ENCODE data around the gene TMEM120A.
"Not testable (repeated sequence)": the region's sequence is repeated elsewhere in the genome, so short reads cannot be mapped to it uniquely, and the experiment has no call there.

Gene TMEM120A

DNA sequence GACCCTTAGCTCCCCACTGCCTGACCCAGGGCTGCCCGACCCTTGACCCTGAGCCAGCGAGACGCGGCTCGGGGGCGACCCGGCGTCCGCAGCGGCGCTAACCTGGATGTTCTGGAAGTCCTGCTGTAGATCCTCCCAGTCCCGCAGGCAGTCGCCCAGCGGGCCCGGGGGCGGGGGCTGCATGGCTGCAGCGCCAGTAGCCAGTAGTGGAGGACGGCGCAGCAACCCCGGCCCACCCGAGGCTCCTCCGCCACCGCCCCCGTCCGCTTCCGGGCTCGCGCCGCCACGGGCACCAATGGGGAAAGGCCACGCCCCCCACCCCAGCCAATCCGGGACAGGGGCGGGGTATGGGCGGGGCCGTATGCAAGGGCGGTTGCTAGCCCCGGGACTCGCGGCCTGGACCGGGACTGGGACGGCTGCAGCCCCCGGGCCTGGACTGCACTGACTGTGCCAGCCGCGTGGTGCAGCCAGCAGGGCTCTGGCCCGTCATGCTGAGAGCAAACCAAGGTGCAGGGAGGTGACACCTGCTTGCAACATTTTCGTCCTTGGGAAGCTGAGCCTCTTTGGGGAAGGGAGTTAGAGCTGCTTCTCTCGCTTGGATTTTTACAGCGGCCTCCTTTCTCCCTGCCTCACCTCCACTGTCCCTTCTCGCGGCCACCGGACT, at the start of gene TMEM120A:
Gene TMEM120A (minus strand): TSS at position 208 of the 664 bp plus-strand sequence. CDS start 25 bp downstream, at position 183.
- H3K27ac ChIP-seq (ENCODE audit: low read length), result peak within 1 kb of the TSS; percentile 56

GRCh38 chr7:76040126-76040525, 45.7 kb upstream of the TMEM120A start:
- Histone ChIP-seq H3K9ac (ENCODE audit: low read length) (no peak overlapping the region), H3K4me3 (ENCODE audit: low read length) (no peak overlapping the region), H3K27me3 (ENCODE audit: control insufficient read depth, insufficient read depth, low read length) (no peaks in the 10 kb centered on the region), H3K4me1 (ENCODE audit: control insufficient read depth, low read depth, low read length) (no peaks in the 10 kb centered on the region), H3K9me3 (ENCODE audit: control insufficient read depth, low read depth, low read length) (no peaks in the 10 kb centered on the region), H3K27ac (ENCODE audit: low read length) (no peak overlapping the region), H3K36me3 (ENCODE audit: control insufficient read depth, low read depth, low read length) (no peaks in the 10 kb centered on the region)

More for the DNA sequence above, at the start of gene TMEM120A:
- Histone ChIP-seq H3K4me1 (ENCODE audit: control insufficient read depth, low read depth, low read length) (peaks cover 13% of the 10 kb centered on the region), H3K4me3 (ENCODE audit: low read length) (peak within 1 kb of the TSS; percentile 65), H3K27me3 (ENCODE audit: control insufficient read depth, insufficient read depth, low read length) (no peaks in the 10 kb centered on the region), H3K9me3 (ENCODE audit: control insufficient read depth, low read depth, low read length) (no peaks in the 10 kb centered on the region), H3K36me3 (ENCODE audit: control insufficient read depth, low read depth, low read length) (no peaks in the 10 kb centered on the region), H3K9ac (ENCODE audit: low read length) (peak within 1 kb of the TSS; percentile 54)

GRCh38 chr7:76037310-76037709, 42.9 kb upstream of the TMEM120A start:
- Histone ChIP-seq H3K27ac (ENCODE audit: low read length) (no peak overlapping the region), H3K27me3 (ENCODE audit: control insufficient read depth, insufficient read depth, low read length) (no peaks in the 10 kb centered on the region), H3K9me3 (ENCODE audit: control insufficient read depth, low read depth, low read length) (no peaks in the 10 kb centered on the region), H3K4me3 (ENCODE audit: low read length) (no peak overlapping the region), H3K36me3 (ENCODE audit: control insufficient read depth, low read depth, low read length) (no peaks in the 10 kb centered on the region), H3K9ac (ENCODE audit: low read length) (no peak overlapping the region), H3K4me1 (ENCODE audit: control insufficient read depth, low read depth, low read length) (no peaks in the 10 kb centered on the region)

- Histone ChIP-seq H3K4me1 (ENCODE audit: control insufficient read depth, low read depth, low read length) (no peaks in the 10 kb centered on the region), H3K36me3 (ENCODE audit: control insufficient read depth, low read depth, low read length) (no peaks in the 10 kb centered on the region), H3K27me3 (ENCODE audit: control insufficient read depth, insufficient read depth, low read length) (no peaks in the 10 kb centered on the region), H3K27ac (ENCODE audit: low read length) (no peak overlapping the region), H3K9ac (ENCODE audit: low read length) (no peak overlapping the region), H3K4me3 (ENCODE audit: low read length) (no peak overlapping the region), H3K9me3 (ENCODE audit: control insufficient read depth, low read depth, low read length) (no peaks in the 10 kb centered on the region)
Measured at GRCh38 chr7:76031964-76032363, 37.6 kb upstream of the TMEM120A start.

DNA sequence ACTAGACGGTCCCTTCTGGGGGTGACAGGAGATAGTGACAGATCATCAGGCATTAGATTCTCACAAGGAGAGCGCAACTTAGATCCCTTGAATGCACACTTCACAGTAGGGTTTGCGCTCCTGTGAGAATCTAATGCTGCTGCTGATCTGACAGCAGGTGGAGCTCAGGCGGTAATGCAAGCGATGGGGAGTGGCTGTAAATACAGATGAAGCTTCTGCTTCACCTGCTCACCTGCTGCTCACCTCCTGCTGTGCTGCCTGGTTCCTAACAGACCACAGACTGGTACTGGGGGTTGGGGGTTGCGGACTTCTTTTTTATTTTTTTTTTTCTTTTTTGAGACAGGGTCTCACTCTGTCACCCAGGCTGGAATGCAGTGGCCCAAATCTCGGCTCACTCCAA, 35.3 kb upstream of the TMEM120A start:
- H3K9me3 ChIP-seq (ENCODE audit: control insufficient read depth, low read depth, low read length); H3K36me3 ChIP-seq (ENCODE audit: control insufficient read depth, low read depth, low read length); H3K4me1 ChIP-seq (ENCODE audit: control insufficient read depth, low read depth, low read length); H3K27me3 ChIP-seq (ENCODE audit: control insufficient read depth, insufficient read depth, low read length); H3K4me3 ChIP-seq (ENCODE audit: low read length); H3K9ac ChIP-seq (ENCODE audit: low read length); H3K27ac ChIP-seq (ENCODE audit: low read length): not testable (repeated sequence)

DNA sequence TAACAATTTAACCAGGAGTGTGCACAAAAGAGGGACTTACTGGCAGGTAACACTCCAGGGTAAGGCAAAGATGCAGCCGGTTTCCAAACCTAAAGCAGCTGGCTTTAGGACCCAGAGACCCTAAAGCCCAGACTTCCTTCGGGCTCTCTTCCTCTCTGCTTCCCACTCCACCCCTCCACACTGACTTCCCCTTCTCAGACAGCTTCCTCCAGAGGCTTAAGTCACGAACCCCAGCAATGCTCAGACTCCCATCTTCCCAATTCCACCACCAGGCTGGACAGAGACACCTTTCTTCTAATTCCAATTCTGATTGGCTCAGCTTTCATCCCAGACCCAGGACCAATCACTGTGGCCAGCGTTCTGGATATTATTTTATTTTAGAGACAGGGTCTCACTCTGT, 28.6 kb upstream of the TMEM120A start:
- Histone ChIP-seq H3K9me3 (ENCODE audit: control insufficient read depth, low read depth, low read length) (no peaks in the 10 kb centered on the region), H3K4me1 (ENCODE audit: control insufficient read depth, low read depth, low read length) (no peaks in the 10 kb centered on the region), H3K4me3 (ENCODE audit: low read length) (no peak overlapping the region), H3K36me3 (ENCODE audit: control insufficient read depth, low read depth, low read length) (peaks cover 5% of the 10 kb centered on the region), H3K9ac (ENCODE audit: low read length) (no peak overlapping the region), H3K27ac (ENCODE audit: low read length) (no peak overlapping the region), H3K27me3 (ENCODE audit: control insufficient read depth, insufficient read depth, low read length) (no peaks in the 10 kb centered on the region)

DNA sequence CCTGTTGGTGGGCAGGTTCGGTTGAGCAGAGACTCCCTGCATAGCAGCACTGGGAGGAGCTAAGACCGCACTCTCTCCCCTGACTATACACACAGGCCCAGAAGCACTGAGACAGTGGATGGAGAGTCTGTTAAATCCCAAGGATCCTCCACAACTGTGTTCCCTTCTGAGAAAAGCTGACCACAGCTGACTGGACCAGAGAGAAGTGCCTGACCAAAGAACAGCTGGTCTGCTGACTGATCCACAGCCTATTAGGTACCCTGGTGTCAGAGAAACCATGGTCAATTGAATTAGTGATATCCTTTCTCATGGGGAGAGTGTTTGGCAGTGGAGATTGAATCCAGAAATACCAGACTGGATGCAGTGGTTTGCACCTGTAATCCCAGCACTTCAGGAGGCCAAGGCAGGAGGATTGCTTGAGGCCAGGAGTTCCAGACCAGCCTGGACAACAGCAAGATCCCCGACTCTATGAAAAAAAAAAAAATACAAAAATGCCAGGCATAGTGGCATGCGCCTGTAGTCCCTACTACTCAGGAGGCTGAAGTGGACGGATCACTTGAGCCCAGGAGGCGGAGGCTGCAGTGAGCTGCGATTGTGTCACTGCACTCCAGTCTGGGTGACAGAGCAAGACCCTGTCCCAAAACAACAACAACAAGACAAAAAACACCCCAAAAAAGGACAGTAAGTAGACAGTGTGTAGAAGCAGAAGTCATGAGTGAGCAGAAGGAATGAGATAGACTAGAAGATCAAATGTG, 27.8 kb upstream of the TMEM120A start:
- no peak overlapping the region for H3K27ac ChIP-seq (ENCODE audit: low read length)
- H3K4me1 ChIP-seq (ENCODE audit: control insufficient read depth, low read depth, low read length), result no peaks in the 10 kb centered on the region
- H3K27me3 ChIP-seq (ENCODE audit: control insufficient read depth, insufficient read depth, low read length), result no peaks in the 10 kb centered on the region
- no peak overlapping the region for H3K9ac ChIP-seq (ENCODE audit: low read length)
- no peaks in the 10 kb centered on the region for H3K9me3 ChIP-seq (ENCODE audit: control insufficient read depth, low read depth, low read length)
- no peak overlapping the region for H3K4me3 ChIP-seq (ENCODE audit: low read length)
- peaks cover 5% of the 10 kb centered on the region for H3K36me3 ChIP-seq (ENCODE audit: control insufficient read depth, low read depth, low read length)

- no peak overlapping the region for H3K4me3 ChIP-seq (ENCODE audit: low read length)
Measured at GRCh38 chr7:76020031-76020714, 25.8 kb upstream of the TMEM120A start.

GRCh38 chr7:76018520-76018919, 24.1 kb upstream of the TMEM120A start:
- H3K27me3 ChIP-seq (ENCODE audit: control insufficient read depth, insufficient read depth, low read length); H3K4me1 ChIP-seq (ENCODE audit: control insufficient read depth, low read depth, low read length); H3K36me3 ChIP-seq (ENCODE audit: control insufficient read depth, low read depth, low read length); H3K4me3 ChIP-seq (ENCODE audit: low read length); H3K27ac ChIP-seq (ENCODE audit: low read length); H3K9me3 ChIP-seq (ENCODE audit: control insufficient read depth, low read depth, low read length); H3K9ac ChIP-seq (ENCODE audit: low read length): not testable (repeated sequence)

More at GRCh38 chr7:76020031-76020714, 25.8 kb upstream of the TMEM120A start:
- Histone ChIP-seq H3K27ac (ENCODE audit: low read length) (no peak overlapping the region), H3K36me3 (ENCODE audit: control insufficient read depth, low read depth, low read length) (peaks cover 5% of the 10 kb centered on the region), H3K9me3 (ENCODE audit: control insufficient read depth, low read depth, low read length) (no peaks in the 10 kb centered on the region), H3K9ac (ENCODE audit: low read length) (no peak overlapping the region), H3K27me3 (ENCODE audit: control insufficient read depth, insufficient read depth, low read length) (no peaks in the 10 kb centered on the region), H3K4me1 (ENCODE audit: control insufficient read depth, low read depth, low read length) (no peaks in the 10 kb centered on the region)

DNA sequence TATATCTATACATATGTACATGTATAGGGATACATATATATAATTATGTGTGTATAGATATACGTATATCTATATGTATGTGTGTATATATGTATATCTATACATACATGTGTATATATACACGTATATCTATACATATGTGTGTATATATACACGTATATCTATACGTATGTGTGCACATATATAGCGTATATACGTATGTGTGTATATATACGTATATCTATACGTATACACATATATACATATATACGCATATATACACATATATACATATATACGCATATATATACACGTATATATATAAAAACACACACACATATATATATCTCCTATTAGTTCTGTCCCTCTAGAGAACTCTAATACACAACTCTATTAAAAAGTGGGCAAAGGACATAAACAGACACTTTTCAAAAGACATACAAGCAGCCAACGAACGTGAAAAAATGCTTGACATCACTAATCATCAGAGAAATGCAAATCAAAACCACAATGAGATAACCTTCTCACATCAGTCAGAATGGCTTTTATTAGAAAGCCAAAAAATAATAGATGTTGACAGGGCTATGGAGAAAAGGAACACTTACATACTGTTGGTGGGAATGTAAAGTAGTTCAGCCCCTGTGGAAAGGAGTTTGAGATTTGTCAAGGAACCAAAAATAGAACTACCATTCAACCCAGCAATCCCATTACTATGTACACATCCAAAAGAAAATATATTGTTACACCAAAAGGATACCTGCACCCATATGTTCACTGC, 22.0 kb upstream of the TMEM120A start:
- Histone ChIP-seq H3K4me1 (ENCODE audit: control insufficient read depth, low read depth, low read length) (no peaks in the 10 kb centered on the region), H3K9ac (ENCODE audit: low read length) (no peak overlapping the region), H3K4me3 (ENCODE audit: low read length) (no peak overlapping the region), H3K27ac (ENCODE audit: low read length) (no peak overlapping the region), H3K27me3 (ENCODE audit: control insufficient read depth, insufficient read depth, low read length) (no peaks in the 10 kb centered on the region), H3K36me3 (ENCODE audit: control insufficient read depth, low read depth, low read length) (peaks cover 2% of the 10 kb centered on the region), H3K9me3 (ENCODE audit: control insufficient read depth, low read depth, low read length) (no peaks in the 10 kb centered on the region)

DNA sequence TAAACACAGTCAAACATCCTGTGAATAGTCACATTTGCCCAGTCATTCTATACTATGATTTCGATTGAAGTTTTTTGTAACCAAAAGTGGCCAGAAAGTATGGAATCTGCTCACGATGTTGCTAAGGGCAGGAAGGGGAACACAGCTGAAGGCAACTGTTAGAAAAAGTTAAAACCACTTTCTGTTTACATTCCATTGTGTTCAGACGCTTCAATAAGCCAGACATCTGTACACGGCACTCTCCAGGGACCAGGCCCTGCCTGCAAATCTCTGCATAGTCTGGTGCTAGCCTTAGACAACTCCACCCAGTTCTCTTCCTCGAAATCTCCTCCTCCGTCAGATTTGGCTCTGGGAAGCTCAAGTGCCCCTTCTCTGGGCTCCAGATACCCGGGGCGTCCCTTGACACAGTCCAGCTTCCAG, 17.1 kb upstream of the TMEM120A start:
- H3K27me3 ChIP-seq (ENCODE audit: control insufficient read depth, insufficient read depth, low read length), result no peaks in the 10 kb centered on the region
- no peak overlapping the region for H3K4me3 ChIP-seq (ENCODE audit: low read length)
- H3K9me3 ChIP-seq (ENCODE audit: control insufficient read depth, low read depth, low read length), result no peaks in the 10 kb centered on the region
- no peak overlapping the region for H3K27ac ChIP-seq (ENCODE audit: low read length)
- no peak overlapping the region for H3K9ac ChIP-seq (ENCODE audit: low read length)
- H3K36me3 ChIP-seq (ENCODE audit: control insufficient read depth, low read depth, low read length), result no peaks in the 10 kb centered on the region
- H3K4me1 ChIP-seq (ENCODE audit: control insufficient read depth, low read depth, low read length), result no peaks in the 10 kb centered on the region
